Measurements from ENCODE around the gene PNMA6A. TPM values are rescaled to one million over a fixed set of nuclear protein-coding genes. Genes with fewer than 3 reads are reported as not detected.

Gene PNMA6A
- total and polyA plus RNA-seq, 9 of the 15 experiments (the other 6 are each of a cell fraction or from before 2014, with no cell fraction given): 0.10 to 6.9 (median 1.3) TPM

GRCh38 chrX:153055871-153056749, 16.1 kb upstream of the PNMA6A start, which contains the start of gene PNMA3 (continued):
- TF ChIP-seq VEZF1 (CRISPR knock-in tag; IDR thresholded peaks at IDR 0.05) (peak; percentile 53), RCOR1 (IDR thresholded peaks at IDR 0.05; ENCODE audit: borderline replicate concordance in 1 of 2, low read depth in 2 of 2, low read length in 2 of 2) (no peak), ESRRB (CRISPR knock-in tag; IDR thresholded peaks at IDR 0.05; ENCODE audit: borderline replicate concordance) (no peak), KLF6 (CRISPR knock-in tag; IDR thresholded peaks at IDR 0.05; ENCODE audit: borderline replicate concordance) (no peak), CXXC5 (CRISPR knock-in tag; IDR thresholded peaks at IDR 0.05) (peak; percentile 26; the same call in 1 of the 2 replicates), ELF1 (tag; IDR thresholded peaks at IDR 0.05) (no peak), ZNF655 (CRISPR knock-in tag; IDR thresholded peaks at IDR 0.05) (no peak), ZNF518B (CRISPR knock-in tag; IDR thresholded peaks at IDR 0.05) (no peak), TGIF2 (CRISPR knock-in tag; IDR thresholded peaks at IDR 0.05) (no peak), HOXB6 (CRISPR knock-in tag; IDR thresholded peaks at IDR 0.05; ENCODE audit: borderline replicate concordance) (no peak), MAFG (tag; conservative IDR thresholded peaks at IDR 0.05) (no peak), ZKSCAN3 (CRISPR knock-in tag; IDR thresholded peaks at IDR 0.05) (no peak), CTBP1 (IDR thresholded peaks at IDR 0.05; ENCODE audit: borderline replicate concordance) (no peak), PTRF (tag; IDR thresholded peaks at IDR 0.05) (no peak), CBX1 (IDR thresholded peaks at IDR 0.05; ENCODE audit: low read depth) (no peak)
- TF ChIP-seq, protein P1, sequence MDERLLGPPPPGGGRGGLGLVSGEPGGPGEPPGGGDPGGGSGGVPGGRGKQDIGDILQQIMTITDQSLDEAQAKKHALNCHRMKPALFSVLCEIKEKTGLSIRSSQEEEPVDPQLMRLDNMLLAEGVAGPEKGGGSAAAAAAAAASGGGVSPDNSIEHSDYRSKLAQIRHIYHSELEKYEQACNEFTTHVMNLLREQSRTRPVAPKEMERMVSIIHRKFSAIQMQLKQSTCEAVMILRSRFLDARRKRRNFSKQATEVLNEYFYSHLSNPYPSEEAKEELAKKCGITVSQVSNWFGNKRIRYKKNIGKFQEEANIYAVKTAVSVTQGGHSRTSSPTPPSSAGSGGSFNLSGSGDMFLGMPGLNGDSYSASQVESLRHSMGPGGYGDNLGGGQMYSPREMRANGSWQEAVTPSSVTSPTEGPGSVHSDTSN (CRISPR knock-in tag; IDR thresholded peaks at IDR 0.05; ENCODE audit: low read depth): no peak
- TF ChIP-seq, protein P1 (tag; conservative IDR thresholded peaks at IDR 0.05; ENCODE audit: low read depth): no peak
